Kidney (tissue), 14 donors: ENCODE measurements around the gene SLC2A1. TPM values are rescaled to one million over a fixed set of nuclear protein-coding genes. Genes with fewer than 3 reads are reported as not detected.

Experiments used
- DNase-seq, 5 donors: peaks; one replicate each; pipeline ENCODE4 v3.0.0-alpha.2; 2013 to 2020
- FAIRE-seq: peaks from 2 replicates; lab custom pipeline; 2012; peaks lifted over from hg19 to GRCh38; lab: Jason Lieb, UNC
- H3K27ac ChIP-seq, 2 donors: one replicate each; pipeline ENCODE4 v1.7.0; 2013; ENCODE audit warnings: low read depth in 2 of 2, low read length in 2 of 2, inconsistent platforms in 1 of 2
- H3K27me3 ChIP-seq: one replicate; pipeline ENCODE4 v1.7.1; 2013; ENCODE audit warnings: low read length, inconsistent platforms; ENCODE audit not compliant: control insufficient read depth, insufficient read depth
- H3K36me3 ChIP-seq, 3 donors: one replicate each; pipeline versions ENCODE4 v1.7.0 to v1.7.1; 2013; ENCODE audit warnings: low read length in 3 of 3, control low read depth in 1 of 3, inconsistent platforms in 1 of 3; ENCODE audit not compliant: insufficient read depth in 3 of 3, control insufficient read depth in 2 of 3
- H3K4me1 ChIP-seq, 3 donors: one replicate each; pipeline versions ENCODE4 v1.7.0 to v1.7.1; 2013; ENCODE audit warnings: low read length in 3 of 3, inconsistent platforms in 1 of 3, low read depth in 1 of 3; ENCODE audit not compliant: control insufficient read depth in 2 of 3, insufficient read depth in 2 of 3
- H3K4me3 ChIP-seq, 3 donors: one replicate each; pipeline versions ENCODE4 v1.7.0 to v1.8.1; 2013; ENCODE audit warnings: low read length in 3 of 3, control low read depth in 1 of 3, inconsistent platforms in 1 of 3
- H3K9ac ChIP-seq, 3 donors: one replicate each; pipeline versions ENCODE4 v1.7.0 to v1.7.1; 2013; ENCODE audit warnings: low read length in 3 of 3, control low read depth in 1 of 3, inconsistent platforms in 1 of 3
- H3K9me3 ChIP-seq, 3 donors: one replicate each; pipeline versions ENCODE4 v1.7.0 to v1.7.1; 2013; ENCODE audit warnings: low read length in 3 of 3, control low read depth in 1 of 3, inconsistent platforms in 1 of 3; ENCODE audit not compliant: control insufficient read depth in 2 of 3, insufficient read depth in 1 of 3
- CTCF ChIP-seq: IDR thresholded peaks from 3 replicates; pipeline ENCODE4 v1.5.1; 2012; ENCODE audit warnings: mild to moderate bottlenecking, moderate library complexity, borderline replicate concordance; ENCODE audit not compliant: insufficient read depth; ENCODE audit errors: extremely low read depth
- intact Hi-C: fragments of 100-400 bp; cut with DNase I; formaldehyde crosslinking; loops from one replicate; pipeline ENCODE4 v1.11.1; 2022
- polyA plus RNA-seq: library from polyadenylated mRNA; stranded (reverse); fragments of 350-450 nt; fragmentation: Illumina TruSeq; extraction: RNeasy Lipid Tissue Mini Kit (QIAGEN cat#74804); gene quantifications from one replicate; pipeline ENCODE4 v1.2.3, GENCODE V29; 2014; ENCODE audit warnings: low read depth, low replicate concordance; ENCODE audit not compliant: insufficient read depth
- total RNA-seq: library from RNA; stranded (reverse); fragmentation: NEBNext Ultra II Directional; extraction: Animal tissue kit (Norgen Biotek cat#: 25700); gene quantifications from one replicate; pipeline ENCODE4 v1.2.1, GENCODE V29; 2021
- donor health status: control.
- donor health status: control.
- donor health status: control.
- donor health status: control.
- donor health status: control.
- donor health status: DM: yes; HTN: yes; CAD: no.
- donor health status: Normal renal cell carcinoma (clear cell type).

The SLC2A1 gene
- total and polyA plus RNA-seq, 2 donors from 2014 or later, result 28.6 to 55.9 TPM

GRCh38 chr1:42933610-42934491, 24.8 kb downstream of the SLC2A1 start:
- H3K9me3 ChIP-seq, result no peaks in the 10 kb centered on the region
- no peak overlapping the region for H3K4me3 ChIP-seq
- DNase-seq (no peak), FAIRE-seq (no peak)
- intact Hi-C loops, result no loop called here
- TF ChIP-seq CTCF, result no peak
- H3K9ac ChIP-seq, result peak overlapping the region in 1 of 3 donors; percentile 53
- H3K4me1 ChIP-seq, result peaks cover 0 to 26% (median 19%) of the 10 kb centered on the region in 3 donors
- no peaks in the 10 kb centered on the region for H3K27me3 ChIP-seq
- peaks cover 0 to 8% (median under 1%) of the 10 kb centered on the region in 3 donors for H3K36me3 ChIP-seq
- H3K27ac ChIP-seq, result no peak overlapping the region

GRCh38 chr1:42933060-42933586, 25.5 kb downstream of the SLC2A1 start:
- FAIRE-seq (no peak), DNase-seq (no peak)
- no peak for TF ChIP-seq CTCF
- H3K36me3 ChIP-seq, result peaks cover 0 to 8% (median 7%) of the 10 kb centered on the region in 3 donors
- H3K27me3 ChIP-seq, result no peaks in the 10 kb centered on the region
- H3K4me1 ChIP-seq, result peaks cover 0 to 20% (median 19%) of the 10 kb centered on the region in 3 donors
- peak overlapping the region; percentile 35 to 89 for H3K27ac ChIP-seq
- intact Hi-C loops, result no loop called here
- peak overlapping the region in 1 of 3 donors; percentile 53 for H3K9ac ChIP-seq
- H3K4me3 ChIP-seq, result no peak overlapping the region
- H3K9me3 ChIP-seq, result no peaks in the 10 kb centered on the region

- H3K27ac ChIP-seq, result peak overlapping the region; percentile 88 to 89
- DNase-seq, result peak in 1 of 5 donors; percentile 52
- intact Hi-C loops, result no loop called here
- no peak for FAIRE-seq
- H3K4me1 ChIP-seq, result peaks cover 0 to 19% (median 14%) of the 10 kb centered on the region in 3 donors
- H3K36me3 ChIP-seq, result peaks cover 0 to 13% (median 11%) of the 10 kb centered on the region in 3 donors
- no peak for TF ChIP-seq CTCF
- H3K9ac ChIP-seq, result peak overlapping the region in 1 of 3 donors; percentile 73
- no peaks in the 10 kb centered on the region for H3K27me3 ChIP-seq
- no peaks in the 10 kb centered on the region for H3K9me3 ChIP-seq
- no peak overlapping the region for H3K4me3 ChIP-seq
Observed at GRCh38 chr1:42932442-42932941, 26.2 kb downstream of the SLC2A1 start.
